GM10847 (cell line): Measurements from ENCODE around the gene PRCD.

Experiments
- POLR2A ChIP-seq: IDR thresholded peaks from 2 replicates; pipeline ENCODE4 v1.6.1; 2011; ENCODE audit not compliant: insufficient read length; ENCODE audit errors: extremely low read depth

The PRCD gene

GRCh38 chr17:76556765-76557367, 17.0 kb downstream of the PRCD start:
- no peak for TF ChIP-seq POLR2A

- peak; percentile 93 for TF ChIP-seq POLR2A
These were observed 17.7 kb downstream of the PRCD start for GRCh38 chr17:76557368-76558197.

DNA sequence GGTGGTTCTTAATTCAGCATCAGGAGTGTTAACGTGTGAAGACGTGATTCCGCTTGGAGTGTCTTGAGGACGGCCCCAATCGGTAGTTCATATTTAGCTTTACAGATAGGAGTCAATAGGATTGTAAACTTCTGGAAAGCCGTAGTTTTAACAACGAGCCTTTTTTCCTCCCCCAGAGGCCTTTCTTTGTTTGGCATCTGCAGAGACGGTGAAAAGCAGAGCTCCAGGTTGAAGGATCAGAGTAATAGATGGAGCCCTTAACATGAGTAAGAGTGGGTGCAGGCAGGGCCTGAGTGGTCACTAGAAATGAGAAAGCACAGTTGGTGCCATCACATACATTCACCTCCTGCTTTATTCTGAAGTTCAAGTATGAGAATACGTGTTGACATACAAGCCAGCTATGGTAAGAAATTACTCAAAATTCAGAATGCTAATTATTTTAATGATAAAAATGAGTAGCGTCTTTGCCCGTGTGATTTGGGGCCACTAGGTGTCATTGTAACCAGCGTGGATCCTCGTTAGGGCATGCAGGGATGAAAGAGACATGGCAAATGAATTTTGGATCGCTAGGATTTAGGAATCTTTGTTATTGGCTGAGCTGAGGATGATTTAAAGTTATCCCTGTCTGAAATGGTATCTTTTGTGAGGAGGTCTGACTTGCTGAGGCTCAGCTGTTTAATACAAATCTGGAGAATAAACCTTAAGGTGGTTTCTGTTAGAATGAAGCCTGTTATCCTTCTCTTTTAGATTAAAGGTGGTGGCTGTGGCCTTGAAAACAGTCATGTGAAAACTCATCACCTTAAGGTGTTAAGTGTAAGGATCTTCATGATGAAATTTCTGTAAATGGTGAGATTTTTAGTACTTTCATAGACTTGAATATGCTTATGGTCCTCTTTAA, 18.6 kb downstream of the PRCD start:
- no peak for TF ChIP-seq POLR2A

- no peak for TF ChIP-seq POLR2A
These were observed 20.4 kb downstream of the PRCD start for GRCh38 chr17:76560036-76560876.

- TF ChIP-seq POLR2A: no peak
These were observed 21.0 kb downstream of the PRCD start for GRCh38 chr17:76560877-76561221.

GRCh38 chr17:76561332-76561731, 21.5 kb downstream of the PRCD start:
- TF ChIP-seq POLR2A: no peak

GRCh38 chr17:76561799-76562268, 22.0 kb downstream of the PRCD start:
- no peak for TF ChIP-seq POLR2A

GRCh38 chr17:76562734-76563148, 22.9 kb downstream of the PRCD start:
- no peak for TF ChIP-seq POLR2A

DNA sequence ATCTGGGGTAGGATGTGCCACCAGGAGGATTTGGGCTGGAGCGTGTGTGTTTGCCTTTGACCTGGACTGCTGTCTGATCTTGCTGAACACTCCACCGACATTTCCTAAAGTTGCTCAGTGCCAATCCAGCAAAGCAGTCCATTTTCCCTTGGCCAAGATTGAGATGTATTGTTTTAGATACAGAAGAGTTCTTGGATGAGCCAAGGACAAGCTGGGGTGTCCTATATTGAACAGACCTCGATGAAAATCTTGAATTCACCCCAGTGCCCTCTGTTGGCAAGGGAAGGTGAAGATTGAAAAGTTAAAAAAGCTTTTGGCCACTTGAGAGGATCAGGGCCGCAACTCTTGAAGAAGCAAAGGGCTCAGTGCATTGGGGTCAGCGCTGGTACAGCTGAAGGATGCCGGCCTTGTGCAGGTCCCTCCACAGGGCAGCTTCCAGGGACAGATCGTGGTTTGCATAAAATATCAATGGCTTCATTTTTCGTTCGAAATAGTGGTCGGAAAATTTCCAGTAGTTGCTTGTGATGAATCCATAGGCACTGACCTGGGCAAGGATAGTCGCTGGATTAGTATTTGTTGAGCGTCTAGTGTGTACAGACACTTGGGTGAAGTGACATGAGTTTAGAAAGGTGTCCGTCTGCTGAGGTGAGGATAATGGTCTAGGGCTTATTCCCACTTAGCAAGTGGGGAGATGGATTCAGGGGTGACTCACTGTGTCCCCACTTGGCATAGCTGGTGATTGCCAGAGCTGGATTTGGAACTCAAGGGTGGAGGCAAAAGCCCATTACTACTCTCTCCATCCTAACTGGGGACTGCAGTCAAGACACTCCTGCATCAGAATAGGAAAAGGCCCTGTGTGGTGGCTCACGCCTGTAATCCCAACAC, 26.1 kb downstream of the PRCD start:
- TF ChIP-seq POLR2A: no peak

DNA sequence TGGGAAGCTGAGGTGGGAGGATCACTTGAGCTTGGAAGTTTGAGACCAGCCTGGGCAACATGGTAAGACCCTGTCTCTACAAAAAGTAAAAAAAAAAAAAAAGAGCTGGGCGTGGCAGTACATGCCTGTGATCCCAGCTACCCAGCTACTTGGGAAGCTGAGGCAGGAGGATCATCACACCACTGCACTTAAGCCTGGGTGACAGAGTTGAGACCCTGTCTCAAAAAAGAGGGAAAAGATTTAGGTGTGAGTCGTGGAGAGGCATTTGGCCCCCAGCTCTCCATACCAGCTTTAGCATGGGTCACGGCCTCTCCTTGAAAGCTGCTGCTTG, 26.7 kb downstream of the PRCD start:
- no peak for TF ChIP-seq POLR2A

- TF ChIP-seq POLR2A: no peak
These were observed 27.2 kb downstream of the PRCD start for GRCh38 chr17:76566988-76567431.

- no peak for TF ChIP-seq POLR2A
These were observed 28.0 kb downstream of the PRCD start for GRCh38 chr17:76567634-76568432.

DNA sequence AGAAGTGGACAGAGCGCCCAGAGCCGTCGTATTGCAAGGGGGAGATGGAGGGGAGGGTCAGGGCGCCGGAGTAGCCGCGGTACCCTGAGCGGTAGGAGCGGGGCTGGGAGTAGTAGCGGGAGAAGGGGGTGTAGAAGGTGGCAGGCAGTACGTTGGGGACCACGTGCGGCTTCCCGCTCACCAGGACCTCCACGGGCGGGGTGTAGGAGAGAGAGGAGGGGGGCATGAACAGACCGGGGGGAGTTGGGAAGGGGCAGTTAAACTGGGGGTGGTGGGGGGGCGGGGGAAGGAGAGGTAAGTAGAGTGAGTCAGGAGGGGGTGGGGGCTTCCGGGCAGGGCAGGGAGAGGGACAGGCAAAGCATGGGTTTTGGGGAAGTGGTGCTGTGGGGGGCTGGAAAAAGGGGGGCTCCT, 29.0 kb downstream of the PRCD start:
- no peak for TF ChIP-seq POLR2A
